Pons (tissue), 1 donor: ENCODE data around the gene GIMAP8.
"Not testable (repeated sequence)": the region's sequence is repeated elsewhere in the genome, so short reads cannot be mapped to it uniquely, and the experiment has no call there.

Experiments used
- DNase-seq: peaks from one replicate; pipeline ENCODE4 v3.0.0-alpha.2; 2016; ENCODE audit warnings: low spot score

The GIMAP8 gene

DNA sequence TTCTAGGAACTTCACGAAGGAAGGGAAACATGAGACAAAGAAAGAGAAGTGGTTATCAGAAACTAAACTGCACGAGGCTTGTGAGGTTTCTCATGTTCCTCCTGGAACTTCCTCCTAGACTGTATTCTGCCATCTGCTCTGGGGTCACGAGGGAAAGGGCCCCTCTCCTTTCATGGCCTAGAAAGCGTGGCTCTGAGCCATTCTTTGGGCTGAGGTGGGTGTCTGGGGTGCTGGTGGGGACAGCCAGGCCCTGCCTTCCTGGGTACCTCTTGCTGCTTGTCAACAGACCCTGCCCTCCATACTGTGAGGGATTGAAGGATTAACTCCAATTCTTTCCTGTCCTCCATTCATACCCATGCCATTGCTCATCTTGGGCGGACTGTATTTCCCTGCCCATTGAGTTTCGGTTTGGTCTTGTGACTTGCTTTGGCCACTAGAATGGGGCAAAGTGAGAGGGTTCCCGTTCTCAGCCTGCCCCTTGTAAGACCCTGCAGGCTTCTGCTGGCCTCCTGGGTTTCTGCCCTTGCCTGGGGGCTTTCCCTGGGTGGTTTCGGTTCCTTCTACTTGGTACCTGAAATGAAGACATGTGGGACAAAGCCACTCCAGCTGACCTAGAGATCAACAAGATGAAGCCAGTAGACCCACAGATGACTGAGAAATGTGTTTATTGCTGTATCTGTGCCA is 14.9 kb upstream of the GIMAP8 start:
- DNase-seq, result peak; percentile 80

GRCh38 chr7:150439967-150440366 is 10.5 kb upstream of the GIMAP8 start:
- no peak for DNase-seq

- DNase-seq, result no peak
Measured at GRCh38 chr7:150441524-150441923, 8.9 kb upstream of the GIMAP8 start.

- DNase-seq, result no peak
Measured at GRCh38 chr7:150442811-150443210, 7.6 kb upstream of the GIMAP8 start.

DNA sequence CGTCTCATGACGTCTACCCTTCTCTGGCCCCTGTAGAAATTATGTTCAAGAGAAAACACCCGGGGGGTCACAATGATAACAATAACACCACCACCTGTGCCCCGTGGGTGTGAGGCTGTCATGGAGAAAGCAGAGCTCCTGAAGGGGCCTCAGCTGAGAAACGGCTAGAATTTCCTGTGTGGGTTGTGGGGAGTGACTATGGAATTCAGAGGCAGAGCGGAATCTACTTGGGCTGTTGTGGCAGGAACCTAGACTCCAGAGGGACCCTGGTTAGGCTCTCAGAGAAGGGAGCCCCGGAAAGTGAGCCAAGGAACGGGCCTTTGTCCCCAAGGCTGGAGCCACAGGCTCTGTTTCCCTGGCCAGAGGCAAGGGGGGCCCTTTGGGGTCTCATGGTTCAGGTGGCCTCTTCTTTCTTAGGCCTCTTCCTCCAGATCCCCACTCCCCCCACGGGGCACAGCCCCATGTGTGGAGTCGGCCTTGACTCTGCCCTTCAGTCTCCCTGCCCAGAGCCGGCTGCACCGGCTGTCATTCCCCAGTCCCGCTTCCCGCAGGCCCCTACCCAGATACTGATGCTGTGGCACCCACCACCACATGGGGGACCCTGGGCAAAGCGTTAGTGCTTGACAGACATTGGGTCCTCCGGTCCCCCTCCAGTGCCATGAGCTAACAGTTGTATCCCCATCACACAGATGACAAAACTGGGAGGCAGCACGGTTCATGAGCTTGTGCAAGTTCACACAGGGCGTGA is 6.5 kb upstream of the GIMAP8 start:
- DNase-seq, result no peak

- no peak for DNase-seq
Measured at GRCh38 chr7:150444674-150445365, 5.6 kb upstream of the GIMAP8 start.

GRCh38 chr7:150446288-150446938 is 4.0 kb upstream of the GIMAP8 start:
- peak; percentile 24 for DNase-seq

DNA sequence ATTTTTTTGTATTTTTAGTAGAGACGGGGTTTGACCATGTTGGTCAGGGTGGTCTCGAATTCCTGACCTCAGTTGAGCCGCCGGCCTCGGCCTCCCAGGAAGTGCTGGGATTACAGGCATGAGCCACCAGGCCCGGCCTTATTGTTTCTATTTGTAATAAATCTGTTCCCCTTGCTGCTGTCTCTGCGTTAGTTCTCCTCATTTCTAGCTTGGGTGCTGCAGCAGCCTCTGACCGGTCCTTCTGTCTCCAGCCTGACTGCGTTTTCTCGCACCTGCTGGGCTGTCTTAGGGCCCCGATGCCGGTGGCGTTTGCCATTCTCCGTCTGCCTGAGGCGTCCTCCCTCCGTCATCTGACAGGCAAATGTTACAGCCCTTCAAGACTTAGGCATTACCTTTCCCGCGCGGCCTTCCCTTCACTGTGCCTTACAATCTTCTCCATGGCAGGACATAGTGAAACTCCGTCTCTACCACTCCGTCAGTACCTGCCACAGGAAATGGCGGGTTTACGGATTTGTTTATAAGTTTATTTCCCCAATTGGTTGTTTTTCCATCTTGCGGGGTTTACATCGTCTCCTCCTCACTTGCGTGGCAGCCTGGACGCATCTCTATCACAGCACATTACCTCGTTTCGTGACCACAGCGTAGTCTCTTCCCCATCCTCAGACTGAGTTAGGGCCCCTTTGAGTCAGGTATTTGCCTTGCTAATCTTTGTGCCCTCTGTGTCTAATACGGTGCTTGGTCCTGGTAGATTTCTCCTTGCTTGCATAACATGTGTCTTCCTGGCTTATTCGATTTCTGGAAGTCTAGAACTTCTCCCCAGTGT is 2.3 kb upstream of the GIMAP8 start:
- DNase-seq, result no peak

GRCh38 chr7:150448789-150449147 is 1.7 kb upstream of the GIMAP8 start:
- DNase-seq, result peak; percentile 74

GRCh38 chr7:150449206-150449952 is 1.1 kb upstream of the GIMAP8 start:
- DNase-seq, result no peak

GRCh38 chr7:150451097-150451793 is 815 bp downstream of the GIMAP8 start:
- DNase-seq, result peak; percentile 58

- DNase-seq, result peak; percentile 12
Measured at GRCh38 chr7:150451833-150452461, 1.5 kb downstream of the GIMAP8 start.

- no peak for DNase-seq
Measured at GRCh38 chr7:150453181-150453580, 2.8 kb downstream of the GIMAP8 start.

- DNase-seq, result no peak
Measured at GRCh38 chr7:150453892-150454291, 3.5 kb downstream of the GIMAP8 start.

GRCh38 chr7:150457064-150457463 is 6.6 kb downstream of the GIMAP8 start:
- not testable (repeated sequence) for DNase-seq

- DNase-seq, result no peak
Measured at GRCh38 chr7:150458235-150458634, 7.8 kb downstream of the GIMAP8 start.

DNA sequence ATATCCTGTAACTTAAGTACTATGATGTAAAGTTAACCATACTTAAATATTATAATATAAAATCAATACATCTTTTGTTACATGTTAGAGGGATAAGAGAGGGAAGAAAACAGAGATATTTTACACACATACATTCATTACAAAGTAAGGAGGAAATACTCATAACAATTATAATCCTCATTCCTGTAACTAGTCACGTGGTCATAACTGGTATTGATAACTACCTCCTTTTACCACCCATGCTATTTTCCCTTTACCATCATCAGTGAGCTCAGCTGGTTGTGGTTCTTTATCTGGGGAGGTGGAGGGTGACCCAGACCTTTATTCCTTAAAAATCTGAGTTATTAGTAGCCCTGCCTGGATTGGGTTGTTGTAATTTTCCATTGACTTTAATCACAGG is 8.3 kb downstream of the GIMAP8 start:
- no peak for DNase-seq

GRCh38 chr7:150461520-150461919 is 11.1 kb downstream of the GIMAP8 start:
- DNase-seq, result no peak

- no peak for DNase-seq
Measured at GRCh38 chr7:150462413-150462812, 12.0 kb downstream of the GIMAP8 start.

DNA sequence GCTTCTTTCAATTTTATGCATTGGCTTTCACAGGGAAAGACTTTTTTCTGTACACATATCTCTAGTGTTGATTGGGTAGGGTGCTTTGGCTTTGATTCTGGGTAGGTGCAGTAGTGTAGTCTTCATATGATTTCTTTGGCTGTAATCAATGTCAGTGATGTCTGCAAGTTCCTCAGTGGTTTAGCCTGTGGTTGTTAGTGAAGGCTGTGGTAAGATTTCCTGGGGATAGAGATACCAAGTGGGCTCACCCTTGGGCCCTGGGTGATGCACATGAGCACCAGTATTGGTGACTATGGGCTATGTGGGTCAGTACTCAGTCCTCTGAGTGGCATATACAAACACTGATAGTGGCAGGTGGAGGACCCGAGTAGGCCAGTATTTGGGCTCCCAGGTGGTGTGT is 13.0 kb downstream of the GIMAP8 start:
- DNase-seq, result no peak
